Measurements from ENCODE around the gene OR56B4. TPM values are rescaled to one million over a fixed set of nuclear protein-coding genes. Genes with fewer than 3 reads are reported as not detected.

OR56B4 gene
- total and polyA plus RNA-seq, 3 experiments from 2014 or later, result not detected

DNA sequence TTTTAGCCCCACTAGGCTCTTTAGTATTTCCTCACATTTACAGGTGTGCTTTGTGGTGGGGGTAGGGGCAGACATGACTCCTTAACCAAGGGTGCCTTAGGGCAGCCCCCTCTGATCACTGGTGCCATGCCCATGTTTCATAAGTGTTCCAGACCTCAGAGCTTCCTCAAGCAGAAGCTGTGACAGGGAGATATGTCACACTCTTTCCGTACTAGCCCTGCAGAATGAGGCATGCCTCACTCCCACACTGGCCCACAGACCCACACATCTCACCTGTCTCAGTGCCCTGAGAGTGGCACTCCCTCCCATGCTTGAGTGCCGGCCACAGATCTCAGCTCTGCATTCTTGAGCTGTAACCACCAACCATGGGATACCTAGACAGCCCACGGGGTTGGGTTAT is 22.9 kb upstream of the OR56B4 start:
- H3K27me3 ChIP-seq (ENCODE audit: insufficient read depth, low read length, poor library complexity, severe bottlenecking), result no peaks in the 10 kb centered on the region
- H3K9me3 ChIP-seq (ENCODE audit: low read length), result no peaks in the 10 kb centered on the region
- POLR2A ChIA-PET, result no interaction called here
- no peaks in the 10 kb centered on the region for H3K4me1 ChIP-seq (ENCODE audit: insufficient read depth, low read length)
- Mint-ChIP-seq H3K27ac (no peak overlapping the region), H3K4me3 (no peak overlapping the region), H3K27me3 (peaks cover 9 to 10% of the 10 kb centered on the region in 2 donors), H3K9me3 (peaks cover 0 to 15% (median 10%) of the 10 kb centered on the region in 5 donors), H3K4me1 (no peaks in the 10 kb centered on the region), H3K36me3 (no peaks in the 10 kb centered on the region)
- CTCF ChIA-PET, result no interaction called here
- DNase-seq, result no peak
- H3K36me3 ChIP-seq (ENCODE audit: insufficient read depth, low read length), result no peaks in the 10 kb centered on the region
- no peak overlapping the region for H3K27ac ChIP-seq (ENCODE audit: low read depth, low read length)
- no peak overlapping the region for H3K4me3 ChIP-seq (ENCODE audit: low read length)

DNA sequence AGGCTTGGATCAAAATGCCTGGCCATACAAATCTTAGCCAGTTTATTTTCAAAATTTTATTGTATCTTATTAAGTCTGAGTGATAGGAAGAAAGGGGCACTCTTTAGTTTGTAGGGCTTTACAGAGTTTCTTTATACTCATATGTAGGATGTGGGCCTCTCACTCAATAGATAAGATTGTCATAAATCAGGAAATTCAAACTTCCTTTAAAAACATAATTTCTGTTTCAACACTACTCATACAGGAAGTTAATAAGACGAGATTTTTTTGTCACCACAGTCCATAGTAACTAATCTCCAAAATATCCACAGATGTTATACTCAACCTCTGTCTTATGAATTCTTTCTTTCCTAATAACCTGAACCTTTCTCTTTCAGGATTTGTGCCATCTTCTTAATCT is 13.3 kb upstream of the OR56B4 start:
- Histone ChIP-seq H3K4me3 (ENCODE audit: low read length) (no peak overlapping the region), H3K27ac (ENCODE audit: low read depth, low read length) (no peak overlapping the region), H3K36me3 (ENCODE audit: insufficient read depth, low read length) (no peaks in the 10 kb centered on the region), H3K4me1 (ENCODE audit: insufficient read depth, low read length) (no peaks in the 10 kb centered on the region), H3K9me3 (ENCODE audit: low read length) (peaks cover 3% of the 10 kb centered on the region), H3K27me3 (ENCODE audit: insufficient read depth, low read length, poor library complexity, severe bottlenecking) (no peaks in the 10 kb centered on the region)
- CTCF ChIA-PET, result no interaction called here
- POLR2A ChIA-PET, result no interaction called here
- peaks cover 21 to 49% of the 10 kb centered on the region in 2 donors for H3K27me3 Mint-ChIP-seq
- peaks cover 0 to 6% (median 0%) of the 10 kb centered on the region in 3 donors for H3K4me1 Mint-ChIP-seq
- H3K27ac Mint-ChIP-seq, result peak overlapping the region in 1 of 8 donors; percentile 0
- H3K36me3 Mint-ChIP-seq, result peaks cover 0 to 11% (median 0%) of the 10 kb centered on the region in 3 donors
- H3K4me3 Mint-ChIP-seq, result no peak overlapping the region
- H3K9me3 Mint-ChIP-seq, result peaks cover 0 to 7% (median 2%) of the 10 kb centered on the region in 5 donors
- no peak for DNase-seq

DNA sequence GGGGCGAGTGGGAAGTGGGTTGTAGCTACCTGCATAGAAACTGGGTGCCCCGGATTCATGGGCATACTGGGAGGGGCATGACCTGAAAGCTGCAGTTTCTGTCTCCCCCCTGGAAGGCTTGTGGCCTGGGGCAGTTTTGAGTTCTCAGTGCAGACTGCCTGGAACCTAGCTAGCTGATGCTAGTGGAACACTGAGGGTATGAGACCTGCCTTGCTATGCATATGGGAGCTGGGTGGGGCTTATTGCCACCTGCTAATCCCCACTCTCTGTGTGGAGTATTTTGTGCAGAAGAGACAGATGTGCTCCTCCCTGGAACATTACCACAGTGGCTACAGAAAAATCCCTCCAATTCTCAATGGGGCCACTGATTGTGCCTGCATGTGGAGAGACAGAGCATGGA is 11.7 kb upstream of the OR56B4 start:
- Histone ChIP-seq H3K36me3 (ENCODE audit: insufficient read depth, low read length) (no peaks in the 10 kb centered on the region), H3K27me3 (ENCODE audit: insufficient read depth, low read length, poor library complexity, severe bottlenecking) (no peaks in the 10 kb centered on the region), H3K4me3 (ENCODE audit: low read length) (no peak overlapping the region), H3K27ac (ENCODE audit: low read depth, low read length) (no peak overlapping the region), H3K4me1 (ENCODE audit: insufficient read depth, low read length) (no peaks in the 10 kb centered on the region), H3K9me3 (ENCODE audit: low read length) (peaks cover 3% of the 10 kb centered on the region)
- H3K36me3 Mint-ChIP-seq, result peaks cover 0 to 11% (median 0%) of the 10 kb centered on the region in 3 donors
- peaks cover 0 to 5% (median 0%) of the 10 kb centered on the region in 5 donors for H3K9me3 Mint-ChIP-seq
- H3K27ac Mint-ChIP-seq, result no peak overlapping the region
- no peak for DNase-seq
- ChIA-PET POLR2A (no interaction called here), CTCF (no interaction called here)
- H3K4me1 Mint-ChIP-seq, result peaks cover 0 to 8% (median 0%) of the 10 kb centered on the region in 3 donors
- no peak overlapping the region for H3K4me3 Mint-ChIP-seq
- peaks cover 25 to 49% of the 10 kb centered on the region in 2 donors for H3K27me3 Mint-ChIP-seq

DNA sequence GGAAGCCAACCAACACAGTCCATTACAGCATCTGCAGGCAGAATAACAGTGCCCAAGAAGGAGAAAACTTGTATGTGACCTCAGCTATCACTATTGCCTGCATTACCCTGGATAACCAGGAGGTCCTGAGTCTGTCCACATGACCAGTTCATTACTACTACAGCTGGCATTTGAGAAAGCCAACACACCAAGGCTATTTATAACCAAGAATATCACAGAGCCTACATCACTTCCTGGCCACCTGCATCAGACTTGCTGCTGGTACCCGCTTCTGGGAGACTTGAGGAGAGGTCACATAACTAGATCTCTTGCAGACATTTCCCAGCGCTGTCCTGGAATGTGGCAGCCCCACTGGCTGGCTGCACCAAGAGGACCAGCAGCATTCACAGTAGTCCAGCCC is 11.1 kb upstream of the OR56B4 start:
- H3K27me3 ChIP-seq (ENCODE audit: insufficient read depth, low read length, poor library complexity, severe bottlenecking), result no peaks in the 10 kb centered on the region
- Mint-ChIP-seq H3K4me1 (peaks cover 0 to 8% (median 0%) of the 10 kb centered on the region in 3 donors), H3K27ac (no peak overlapping the region), H3K4me3 (no peak overlapping the region), H3K36me3 (peaks cover 0 to 11% (median 0%) of the 10 kb centered on the region in 3 donors), H3K27me3 (peaks cover 25 to 47% of the 10 kb centered on the region in 2 donors), H3K9me3 (peaks cover 0 to 5% (median 0%) of the 10 kb centered on the region in 5 donors)
- no peaks in the 10 kb centered on the region for H3K36me3 ChIP-seq (ENCODE audit: insufficient read depth, low read length)
- DNase-seq, result no peak
- H3K4me1 ChIP-seq (ENCODE audit: insufficient read depth, low read length), result no peaks in the 10 kb centered on the region
- no peak overlapping the region for H3K4me3 ChIP-seq (ENCODE audit: low read length)
- peaks cover 3% of the 10 kb centered on the region for H3K9me3 ChIP-seq (ENCODE audit: low read length)
- ChIA-PET CTCF (no interaction called here), POLR2A (no interaction called here)
- H3K27ac ChIP-seq (ENCODE audit: low read depth, low read length), result no peak overlapping the region

DNA sequence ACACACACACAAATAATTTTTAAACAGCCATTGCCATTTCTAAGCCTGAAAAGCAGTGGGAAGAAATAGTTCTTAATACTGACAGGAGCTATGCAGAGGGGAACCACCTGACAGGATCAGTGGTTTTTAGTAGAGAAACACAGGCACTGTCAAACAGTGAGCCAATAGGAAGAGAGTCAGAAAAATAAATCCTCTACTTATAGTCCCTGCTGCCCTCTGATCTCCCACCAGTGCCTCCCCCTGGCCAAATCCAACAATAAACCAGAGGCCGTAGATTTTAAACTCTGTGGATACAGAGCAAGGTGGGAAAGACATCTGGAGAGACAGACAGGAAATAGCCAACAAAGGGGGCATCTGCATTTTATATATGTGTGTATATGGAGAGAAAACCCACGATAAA is 7.9 kb upstream of the OR56B4 start:
- Histone ChIP-seq H3K36me3 (ENCODE audit: insufficient read depth, low read length) (no peaks in the 10 kb centered on the region), H3K4me1 (ENCODE audit: insufficient read depth, low read length) (no peaks in the 10 kb centered on the region), H3K27ac (ENCODE audit: low read depth, low read length) (no peak overlapping the region), H3K27me3 (ENCODE audit: insufficient read depth, low read length, poor library complexity, severe bottlenecking) (no peaks in the 10 kb centered on the region), H3K9me3 (ENCODE audit: low read length) (no peaks in the 10 kb centered on the region), H3K4me3 (ENCODE audit: low read length) (no peak overlapping the region)
- Mint-ChIP-seq H3K4me1 (peaks cover 0 to 3% (median 0%) of the 10 kb centered on the region in 3 donors), H3K9me3 (no peaks in the 10 kb centered on the region), H3K36me3 (peaks cover 0 to 8% (median 0%) of the 10 kb centered on the region in 3 donors), H3K27me3 (peaks cover 24 to 28% of the 10 kb centered on the region in 2 donors), H3K27ac (peak overlapping the region in 2 of 8 donors; percentile 57 to 63), H3K4me3 (no peak overlapping the region)
- CTCF ChIA-PET, result no interaction called here
- no peak for DNase-seq
- POLR2A ChIA-PET, result no interaction called here

DNA sequence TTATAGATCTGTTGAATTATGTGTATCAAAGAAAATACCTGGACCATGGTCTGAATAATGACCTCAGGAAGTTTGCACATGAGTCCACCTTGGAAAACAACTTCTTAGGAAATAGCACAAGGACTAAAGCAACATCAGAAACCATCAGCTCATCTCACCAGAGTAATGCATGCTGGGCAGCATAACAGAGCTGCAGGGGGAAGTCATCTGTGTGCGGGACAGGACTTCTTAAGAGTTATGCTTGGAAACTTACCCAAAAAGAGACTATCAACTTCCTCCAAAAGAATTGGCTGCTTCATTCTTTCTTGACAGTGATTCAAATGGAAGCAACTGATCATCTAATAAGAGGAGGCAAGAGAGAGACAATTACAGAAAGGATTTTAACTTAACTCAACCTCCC is 2.5 kb downstream of the OR56B4 start:
- POLR2A ChIA-PET, result no interaction called here
- no peak overlapping the region for H3K27ac ChIP-seq (ENCODE audit: low read depth, low read length)
- CTCF ChIA-PET, result no interaction called here
- H3K4me3 Mint-ChIP-seq, result no peak overlapping the region
- H3K9me3 ChIP-seq (ENCODE audit: low read length), result no peaks in the 10 kb centered on the region
- no peaks in the 10 kb centered on the region for H3K36me3 ChIP-seq (ENCODE audit: insufficient read depth, low read length)
- DNase-seq, result no peak
- H3K4me3 ChIP-seq (ENCODE audit: low read length), result no peak overlapping the region
- H3K4me1 Mint-ChIP-seq, result no peaks in the 10 kb centered on the region
- peaks cover 9 to 25% of the 10 kb centered on the region in 2 donors for H3K27me3 Mint-ChIP-seq
- no peaks in the 10 kb centered on the region for H3K27me3 ChIP-seq (ENCODE audit: insufficient read depth, low read length, poor library complexity, severe bottlenecking)
- no peaks in the 10 kb centered on the region for H3K36me3 Mint-ChIP-seq
- H3K9me3 Mint-ChIP-seq, result peaks cover 0 to 3% (median 0%) of the 10 kb centered on the region in 5 donors
- H3K27ac Mint-ChIP-seq, result no peak overlapping the region
- no peaks in the 10 kb centered on the region for H3K4me1 ChIP-seq (ENCODE audit: insufficient read depth, low read length)

DNA sequence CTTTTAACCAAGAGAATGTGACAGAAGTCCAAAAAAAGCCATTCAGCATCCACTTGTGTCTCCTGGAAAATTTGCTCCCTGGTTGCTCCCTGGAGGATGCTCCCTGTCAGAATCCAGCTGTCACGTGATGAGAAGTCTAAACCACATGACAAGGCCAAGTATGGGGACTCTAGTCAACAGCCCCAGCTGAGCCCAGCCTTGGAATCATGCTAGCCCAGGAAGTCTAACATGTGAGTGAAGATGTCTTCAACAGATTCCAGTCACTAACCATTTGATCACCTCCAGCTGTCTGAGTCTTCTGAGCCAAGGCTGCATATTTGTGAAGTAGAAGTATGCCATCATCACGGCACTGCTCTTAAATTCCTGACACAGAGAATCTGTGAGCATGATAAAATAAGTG is 4.2 kb downstream of the OR56B4 start:
- peaks cover 0 to 5% (median 2%) of the 10 kb centered on the region in 5 donors for H3K9me3 Mint-ChIP-seq
- H3K4me1 Mint-ChIP-seq, result no peaks in the 10 kb centered on the region
- H3K4me3 Mint-ChIP-seq, result no peak overlapping the region
- CTCF ChIA-PET, result no interaction called here
- no peak overlapping the region for H3K27ac Mint-ChIP-seq
- no peaks in the 10 kb centered on the region for H3K36me3 ChIP-seq (ENCODE audit: insufficient read depth, low read length)
- H3K4me1 ChIP-seq (ENCODE audit: insufficient read depth, low read length), result no peaks in the 10 kb centered on the region
- POLR2A ChIA-PET, result no interaction called here
- H3K9me3 ChIP-seq (ENCODE audit: low read length), result no peaks in the 10 kb centered on the region
- H3K36me3 Mint-ChIP-seq, result no peaks in the 10 kb centered on the region
- peaks cover 9 to 28% of the 10 kb centered on the region in 2 donors for H3K27me3 Mint-ChIP-seq
- DNase-seq, result no peak
- no peaks in the 10 kb centered on the region for H3K27me3 ChIP-seq (ENCODE audit: insufficient read depth, low read length, poor library complexity, severe bottlenecking)
- H3K27ac ChIP-seq (ENCODE audit: low read depth, low read length), result no peak overlapping the region
- H3K4me3 ChIP-seq (ENCODE audit: low read length), result no peak overlapping the region

DNA sequence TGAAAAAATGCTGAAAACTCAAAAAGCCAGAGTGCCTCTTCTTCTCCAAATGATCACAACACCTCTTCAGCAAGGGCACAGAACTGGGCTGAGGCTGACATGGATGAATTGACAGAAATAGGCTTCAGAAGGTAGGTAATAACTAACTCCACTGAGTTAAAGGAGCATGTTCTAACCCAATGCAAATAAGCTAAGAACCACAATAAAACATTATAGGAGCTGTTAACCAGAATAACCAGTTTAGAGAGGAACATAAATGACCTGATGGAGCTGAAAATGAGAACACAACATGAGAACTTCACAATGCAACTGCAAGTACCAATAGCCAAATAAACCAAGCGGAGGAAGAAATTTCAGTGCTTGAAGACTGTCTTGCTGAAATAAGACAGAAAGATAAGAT is 9.2 kb downstream of the OR56B4 start:
- H3K36me3 Mint-ChIP-seq, result peaks cover 0 to 14% (median 0%) of the 10 kb centered on the region in 3 donors
- no peaks in the 10 kb centered on the region for H3K27me3 ChIP-seq (ENCODE audit: insufficient read depth, low read length, poor library complexity, severe bottlenecking)
- no peak for DNase-seq

More for the DNA sequence above, 9.2 kb downstream of the OR56B4 start:
- no peaks in the 10 kb centered on the region for H3K36me3 ChIP-seq (ENCODE audit: insufficient read depth, low read length)
- no peaks in the 10 kb centered on the region for H3K4me1 Mint-ChIP-seq
- H3K27me3 Mint-ChIP-seq, result peaks cover 7 to 24% of the 10 kb centered on the region in 2 donors
- H3K27ac Mint-ChIP-seq, result no peak overlapping the region
- no peak overlapping the region for H3K27ac ChIP-seq (ENCODE audit: low read depth, low read length)
- no peak overlapping the region for H3K4me3 Mint-ChIP-seq
- H3K9me3 Mint-ChIP-seq, result peaks cover 5 to 20% (median 13%) of the 10 kb centered on the region in 5 donors
- ChIA-PET CTCF (interaction anchor here (0.9 kb wide), 1 partner anchor 12 kb away, joined by 3 read pairs; no protein-coding TSS in a partner anchor), POLR2A (no interaction called here)
- no peak overlapping the region for H3K4me3 ChIP-seq (ENCODE audit: low read length)
- no peaks in the 10 kb centered on the region for H3K4me1 ChIP-seq (ENCODE audit: insufficient read depth, low read length)
- no peaks in the 10 kb centered on the region for H3K9me3 ChIP-seq (ENCODE audit: low read length)
